Activated naive CD8-positive, alpha-beta T cell treated with anti-CD3 and anti-CD28 coated beads for 36 hours (primary cell): ENCODE results near the gene TMEM131. TPM values are rescaled to one million over a fixed set of nuclear protein-coding genes. Genes with fewer than 3 reads are reported as not detected.

Experiments
- DNase-seq: peaks from one replicate; pipeline ENCODE4 v3.0.0; 2021
- H3K27ac Mint-ChIP-seq: one replicate; pipeline ENCODE4 v1.8.0; 2022; ENCODE audit warnings: mild to moderate bottlenecking, moderate library complexity, mixed read lengths
- H3K27me3 Mint-ChIP-seq: one replicate; pipeline ENCODE4 v1.8.0; 2022; ENCODE audit warnings: mild to moderate bottlenecking, mixed read lengths
- H3K36me3 Mint-ChIP-seq: one replicate; pipeline ENCODE4 v1.8.0; 2021; ENCODE audit warnings: mild to moderate bottlenecking, mixed read lengths
- H3K4me1 Mint-ChIP-seq: one replicate; pipeline ENCODE4 v1.8.0; 2021; ENCODE audit warnings: mixed read lengths
- H3K4me3 Mint-ChIP-seq: one replicate; pipeline ENCODE4 v1.8.0; 2022; ENCODE audit warnings: mild to moderate bottlenecking, moderate library complexity, mixed read lengths
- H3K9me3 Mint-ChIP-seq: one replicate; pipeline ENCODE4 v1.8.0; 2022; ENCODE audit warnings: mixed read lengths
- total RNA-seq, 2 experiments: library from RNA; stranded (reverse); gene quantifications; one replicate each; pipeline ENCODE4 v1.2.3, GENCODE V29; 2021

TMEM131 gene
- total RNA-seq, 2 experiments from 2014 or later, result 25.2 to 27.9 TPM

DNA sequence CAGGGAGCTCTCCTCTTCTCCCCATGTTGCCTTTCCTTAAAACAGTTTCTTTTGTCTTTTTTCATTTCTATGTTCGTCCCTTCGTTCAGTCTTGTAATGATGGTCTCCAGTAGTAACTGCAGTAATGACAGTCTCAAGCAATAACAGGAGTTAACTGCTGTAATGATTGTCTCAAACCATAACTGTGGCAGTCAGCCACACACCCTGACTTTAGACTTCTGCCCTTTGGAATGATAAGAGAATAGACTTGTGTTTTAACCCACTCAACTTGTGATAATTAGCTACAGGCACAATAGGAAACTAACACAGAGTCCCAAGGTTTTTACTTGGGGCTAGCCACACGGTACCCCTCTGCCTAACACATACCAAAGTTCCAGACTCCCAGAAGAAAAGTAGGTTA lies 12.1 kb downstream of the TMEM131 start:
- Mint-ChIP-seq H3K27ac (no peak overlapping the region), H3K27me3 (no peaks in the 10 kb centered on the region), H3K4me1 (peaks cover 18% of the 10 kb centered on the region), H3K36me3 (peaks cover 48% of the 10 kb centered on the region), H3K4me3 (no peak overlapping the region), H3K9me3 (peaks cover 20% of the 10 kb centered on the region)
- DNase-seq, result no peak

DNA sequence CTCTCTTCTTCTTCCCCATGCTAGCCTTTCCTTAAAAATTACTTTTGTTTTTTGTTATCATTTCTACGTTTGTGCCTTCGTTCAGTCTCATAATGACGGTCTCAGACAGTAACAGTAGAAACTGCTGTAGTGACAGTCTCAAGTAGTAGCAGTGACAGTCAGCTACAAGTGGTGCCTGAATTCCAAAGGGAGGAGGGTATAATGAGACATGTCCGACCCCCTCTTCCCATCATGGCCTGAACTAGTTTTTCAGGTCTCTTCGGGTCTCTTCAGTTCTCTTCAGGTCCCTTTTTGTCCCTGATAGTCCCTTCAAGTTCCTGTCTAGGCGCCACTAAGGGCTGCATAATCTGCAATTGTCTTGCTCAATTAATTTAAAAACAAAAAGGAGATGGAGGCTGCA lies 12.6 kb downstream of the TMEM131 start:
- DNase-seq, result no peak
- Mint-ChIP-seq H3K36me3 (peaks cover 46% of the 10 kb centered on the region), H3K9me3 (peaks cover 18% of the 10 kb centered on the region), H3K4me1 (peaks cover 17% of the 10 kb centered on the region), H3K4me3 (no peak overlapping the region), H3K27ac (no peak overlapping the region), H3K27me3 (no peaks in the 10 kb centered on the region)

DNA sequence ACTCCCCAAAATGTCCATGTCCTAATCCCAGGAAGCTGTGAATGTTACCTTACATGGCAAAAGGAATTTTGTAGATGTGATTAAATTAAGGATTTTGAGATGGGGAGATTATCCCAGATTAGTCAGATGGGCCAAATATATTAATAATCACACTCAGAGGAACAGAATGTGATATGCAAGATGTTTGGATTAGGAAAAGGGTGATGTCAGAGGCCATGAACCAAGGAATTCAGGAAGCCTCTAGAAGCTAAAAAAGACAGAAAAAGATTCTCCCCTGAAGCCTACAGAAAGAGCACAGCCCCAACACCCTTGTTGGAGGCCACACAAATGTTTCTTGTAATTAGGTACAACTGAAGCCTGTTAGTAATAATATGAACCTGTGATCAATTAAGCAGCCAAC lies 13.1 kb downstream of the TMEM131 start:
- no peaks in the 10 kb centered on the region for H3K27me3 Mint-ChIP-seq
- peaks cover 16% of the 10 kb centered on the region for H3K9me3 Mint-ChIP-seq
- H3K36me3 Mint-ChIP-seq, result peaks cover 41% of the 10 kb centered on the region
- no peak overlapping the region for H3K27ac Mint-ChIP-seq
- DNase-seq, result no peak
- H3K4me3 Mint-ChIP-seq, result no peak overlapping the region
- H3K4me1 Mint-ChIP-seq, result peaks cover 15% of the 10 kb centered on the region

DNA sequence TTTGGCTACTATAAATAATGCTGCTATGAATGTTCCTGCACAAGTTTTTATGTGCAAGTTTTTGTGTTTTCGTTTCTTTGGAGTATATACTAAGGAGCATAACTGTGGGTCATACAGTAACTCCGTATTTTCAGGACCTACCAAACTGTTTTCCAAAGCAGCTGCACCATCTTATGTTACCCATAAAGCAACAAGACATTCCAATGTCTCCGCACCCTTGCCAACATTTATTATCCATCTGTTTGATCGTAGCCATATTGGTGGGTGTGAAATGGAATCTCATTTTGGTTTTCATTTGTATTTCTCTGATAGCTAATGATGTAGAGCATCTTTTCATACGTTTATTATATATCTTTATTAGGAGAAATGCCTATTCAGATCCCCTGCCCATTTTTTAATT lies 13.8 kb downstream of the TMEM131 start:
- peaks cover 17% of the 10 kb centered on the region for H3K4me1 Mint-ChIP-seq
- peaks cover 41% of the 10 kb centered on the region for H3K36me3 Mint-ChIP-seq
- H3K9me3 Mint-ChIP-seq, result peaks cover 16% of the 10 kb centered on the region
- H3K4me3 Mint-ChIP-seq, result no peak overlapping the region
- no peaks in the 10 kb centered on the region for H3K27me3 Mint-ChIP-seq
- H3K27ac Mint-ChIP-seq, result no peak overlapping the region
- no peak for DNase-seq

DNA sequence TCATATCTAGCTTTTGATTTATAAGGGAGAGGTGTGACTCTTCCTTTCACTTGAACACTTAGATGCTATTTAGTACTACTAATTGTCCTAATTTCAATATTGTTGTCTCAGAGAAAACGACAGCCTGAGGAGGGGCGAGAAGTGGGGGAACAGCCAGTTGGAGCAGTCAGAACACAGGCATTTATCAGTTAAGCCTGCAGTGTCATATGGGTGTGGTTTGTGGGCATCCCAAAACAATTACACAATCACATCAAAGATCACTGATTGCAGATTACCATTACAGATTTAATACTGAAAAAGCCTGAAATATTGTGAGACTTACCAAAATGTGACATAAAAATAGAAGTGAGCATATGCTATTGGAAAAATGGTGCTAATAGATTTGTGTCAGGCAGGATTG lies 15.8 kb downstream of the TMEM131 start:
- DNase-seq, result no peak
- H3K36me3 Mint-ChIP-seq, result peaks cover 50% of the 10 kb centered on the region
- no peaks in the 10 kb centered on the region for H3K27me3 Mint-ChIP-seq
- peaks cover 14% of the 10 kb centered on the region for H3K4me1 Mint-ChIP-seq
- H3K9me3 Mint-ChIP-seq, result peaks cover 28% of the 10 kb centered on the region
- H3K27ac Mint-ChIP-seq, result no peak overlapping the region
- H3K4me3 Mint-ChIP-seq, result no peak overlapping the region

DNA sequence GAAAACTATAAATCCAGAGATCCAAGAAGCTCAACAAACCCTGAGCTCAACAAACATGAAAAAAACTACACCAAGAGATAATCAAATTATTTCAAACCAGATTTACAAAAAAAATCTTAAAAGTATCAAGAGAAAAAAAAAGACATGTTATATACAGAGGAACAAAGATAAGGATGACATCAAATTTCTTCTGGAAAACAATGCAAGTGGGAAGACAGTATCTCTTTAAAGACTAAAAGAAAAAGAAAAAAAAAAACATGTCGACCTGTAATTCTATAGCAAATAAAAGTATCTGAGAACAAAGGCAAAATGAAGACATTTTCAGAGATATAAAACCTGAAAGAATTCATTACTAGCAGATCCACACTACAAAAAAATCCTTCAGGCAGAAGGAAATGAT lies 21.3 kb downstream of the TMEM131 start:
- Mint-ChIP-seq H3K4me1 (peaks cover 26% of the 10 kb centered on the region), H3K36me3 (peaks cover 48% of the 10 kb centered on the region), H3K27me3 (no peaks in the 10 kb centered on the region), H3K4me3 (no peak overlapping the region), H3K9me3 (peaks cover 39% of the 10 kb centered on the region), H3K27ac (no peak overlapping the region)
- DNase-seq, result no peak

DNA sequence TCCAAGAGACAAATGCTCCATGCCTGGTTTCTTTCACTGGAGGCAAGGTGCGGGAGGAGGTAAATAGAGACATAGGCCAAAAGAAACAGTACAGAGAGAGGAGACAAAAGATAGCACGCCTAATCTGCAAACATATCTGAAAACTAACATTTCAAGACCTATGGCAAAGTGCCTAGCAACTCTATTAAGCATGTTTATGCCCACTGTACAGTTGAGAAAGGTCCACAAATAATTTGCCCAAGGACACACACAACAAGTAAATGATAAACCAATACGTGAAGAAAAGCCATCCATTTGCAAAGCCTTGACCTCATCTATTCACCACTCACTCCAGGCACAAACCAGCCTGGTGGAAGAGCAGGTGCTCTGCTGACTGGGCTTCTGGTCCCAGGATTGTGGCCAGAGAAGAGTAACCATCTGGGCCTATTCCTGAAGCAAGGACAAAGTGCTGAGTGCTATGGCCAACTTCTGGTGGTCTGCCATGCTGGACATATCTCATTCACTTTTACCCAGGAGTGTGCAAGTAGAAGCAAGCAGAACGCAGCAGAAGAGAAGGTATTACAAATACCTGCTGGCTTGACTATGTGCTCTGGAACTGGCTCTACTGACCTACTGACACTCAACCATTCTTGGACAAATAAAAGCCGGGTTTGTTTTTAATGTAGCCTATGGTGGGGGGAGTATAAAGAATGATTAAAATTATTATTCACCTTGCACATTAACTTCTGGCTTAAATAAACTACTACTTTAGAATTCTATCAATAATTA lies 25.3 kb downstream of the TMEM131 start:
- no peak overlapping the region for H3K4me3 Mint-ChIP-seq
- peaks cover 41% of the 10 kb centered on the region for H3K4me1 Mint-ChIP-seq
- no peaks in the 10 kb centered on the region for H3K27me3 Mint-ChIP-seq
- peak overlapping the region; percentile 13 for H3K27ac Mint-ChIP-seq
- H3K9me3 Mint-ChIP-seq, result peaks cover 21% of the 10 kb centered on the region
- peaks cover 30% of the 10 kb centered on the region for H3K36me3 Mint-ChIP-seq
- no peak for DNase-seq

DNA sequence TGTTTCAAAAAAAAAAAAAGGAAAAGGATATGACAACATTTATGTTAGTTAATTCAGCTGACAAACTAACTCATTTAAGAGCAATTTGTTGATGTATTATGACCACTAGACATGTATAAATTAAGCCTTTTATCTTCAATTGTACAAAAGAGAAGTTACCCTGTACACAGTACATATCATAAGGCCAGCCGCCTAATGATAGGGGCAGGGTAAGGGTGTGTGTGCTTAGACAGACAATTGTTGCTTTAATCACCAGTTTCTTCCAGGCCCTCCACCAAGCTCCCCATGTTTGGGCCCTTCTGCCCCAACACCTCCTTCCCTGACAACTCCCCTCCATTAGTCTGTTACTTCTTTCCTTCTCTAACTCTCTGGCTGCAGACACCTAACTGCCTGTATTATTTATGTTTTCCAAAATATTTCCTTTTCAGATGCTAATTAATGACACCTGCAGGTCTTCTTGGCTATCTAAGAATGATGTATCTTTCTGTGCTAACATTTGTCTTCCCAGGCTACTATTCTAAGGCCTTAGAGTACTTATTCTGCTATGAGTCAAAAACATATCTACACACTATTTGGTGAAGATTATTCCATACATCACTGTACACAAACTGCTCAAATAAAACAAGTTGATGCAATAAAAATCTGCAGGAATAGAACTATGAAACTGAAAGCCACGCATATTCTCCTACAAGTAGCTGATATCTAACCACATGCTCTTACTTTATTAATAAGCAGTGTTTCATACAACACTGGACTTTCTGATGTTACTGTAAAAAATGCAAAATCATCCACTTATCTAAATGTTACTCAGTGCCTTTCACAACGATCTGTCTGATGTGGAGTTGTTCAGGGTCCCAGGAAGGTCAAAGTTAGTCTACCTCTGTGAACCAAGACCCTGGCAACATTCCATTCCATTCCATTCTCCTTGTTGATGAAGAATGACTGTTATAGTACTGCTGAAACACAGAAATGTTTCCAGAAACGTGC lies 26.4 kb downstream of the TMEM131 start:
- Mint-ChIP-seq H3K4me1 (peaks cover 43% of the 10 kb centered on the region), H3K27ac (peak overlapping the region; percentile 32), H3K4me3 (no peak overlapping the region)

DNA sequence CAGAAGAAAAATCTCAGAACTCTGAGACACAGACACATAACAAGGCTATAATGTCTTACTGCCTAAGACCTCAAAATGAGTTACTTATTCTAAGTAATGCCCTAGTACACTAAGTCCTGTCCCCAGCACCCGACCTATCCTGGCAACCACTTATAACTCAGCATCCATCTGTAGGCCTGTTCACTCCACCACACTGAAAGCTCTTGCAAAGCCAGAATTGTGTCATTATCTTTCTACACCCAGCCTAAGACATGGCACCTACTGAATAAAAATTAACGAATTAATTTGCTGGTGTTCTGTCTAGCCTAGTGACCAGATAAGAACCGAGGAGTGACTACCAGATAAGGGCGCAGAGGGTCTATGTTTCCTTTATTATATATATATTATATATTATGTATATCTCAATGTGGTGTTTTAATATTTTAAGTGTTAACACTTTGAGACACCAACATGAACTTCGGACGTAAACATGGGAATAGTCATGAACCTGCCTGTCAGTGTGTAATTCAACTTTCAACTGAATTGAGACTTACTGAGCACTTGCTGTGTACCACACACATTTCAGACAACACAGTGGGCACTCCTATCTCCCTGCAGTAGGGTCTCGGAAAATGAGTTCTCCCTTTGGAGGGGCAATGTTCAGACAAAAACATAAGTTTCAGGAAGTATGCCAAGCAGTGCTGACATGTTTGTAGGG lies 27.7 kb downstream of the TMEM131 start:
- peaks cover 14% of the 10 kb centered on the region for H3K36me3 Mint-ChIP-seq
- no peak overlapping the region for H3K4me3 Mint-ChIP-seq
- H3K27ac Mint-ChIP-seq, result no peak overlapping the region
- no peak for DNase-seq
- H3K4me1 Mint-ChIP-seq, result peaks cover 51% of the 10 kb centered on the region
- peaks cover 4% of the 10 kb centered on the region for H3K9me3 Mint-ChIP-seq
- H3K27me3 Mint-ChIP-seq, result no peaks in the 10 kb centered on the region

More for the DNA sequence above, 26.4 kb downstream of the TMEM131 start:
- Mint-ChIP-seq H3K27me3 (no peaks in the 10 kb centered on the region), H3K9me3 (peaks cover 14% of the 10 kb centered on the region), H3K36me3 (peaks cover 27% of the 10 kb centered on the region)
- DNase-seq, result no peak

DNA sequence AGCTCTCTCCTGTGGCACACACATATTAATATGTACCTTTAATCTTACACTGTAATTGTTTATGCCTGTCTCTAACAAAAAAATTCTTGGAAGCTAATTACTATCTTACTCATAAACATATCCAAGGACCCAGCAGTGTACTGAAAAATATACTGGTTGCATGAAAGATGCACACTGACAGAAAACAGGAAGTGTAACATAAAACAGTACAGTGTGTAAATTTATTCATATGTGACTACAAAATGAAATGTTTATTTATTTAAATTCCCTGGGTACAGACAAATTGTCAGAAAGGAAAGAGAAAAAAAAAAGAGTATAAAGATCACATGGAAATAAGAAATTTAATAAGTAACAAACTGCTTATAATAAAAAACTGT lies 28.5 kb downstream of the TMEM131 start:
- no peak for DNase-seq
- H3K9me3 Mint-ChIP-seq, result peaks cover 6% of the 10 kb centered on the region
- peaks cover 13% of the 10 kb centered on the region for H3K36me3 Mint-ChIP-seq
- peaks cover 58% of the 10 kb centered on the region for H3K4me1 Mint-ChIP-seq
- no peaks in the 10 kb centered on the region for H3K27me3 Mint-ChIP-seq
- H3K27ac Mint-ChIP-seq, result no peak overlapping the region
- H3K4me3 Mint-ChIP-seq, result no peak overlapping the region

DNA sequence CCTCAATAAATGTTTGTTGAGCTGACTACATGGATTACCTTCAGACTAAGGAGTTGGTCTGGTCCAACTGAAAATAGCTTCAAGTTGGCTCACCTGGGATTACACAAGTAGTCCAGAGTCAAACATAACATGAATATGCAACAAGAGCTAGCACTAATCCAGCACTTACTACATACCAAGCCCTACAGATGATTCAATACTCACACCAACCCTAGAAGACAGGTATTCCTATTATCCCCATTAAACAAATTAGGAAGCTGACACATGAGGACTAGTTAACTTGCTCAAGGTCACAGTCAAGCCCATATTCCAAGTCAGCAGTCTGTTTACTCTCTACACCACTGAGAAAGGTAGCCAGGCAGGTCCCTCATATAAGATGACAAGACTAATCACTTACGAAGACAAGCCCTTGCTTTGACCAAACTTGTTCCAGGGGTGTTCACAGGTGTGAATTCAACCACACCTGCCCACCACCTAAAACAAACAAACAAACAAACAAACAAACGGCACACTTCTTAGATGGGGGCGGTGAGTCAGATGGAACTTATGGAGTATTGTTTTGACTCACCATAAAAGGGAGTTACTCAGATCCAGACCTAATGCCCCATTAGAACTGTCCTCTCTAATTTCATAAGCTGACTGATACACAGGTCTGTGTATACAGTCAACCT lies 29.1 kb downstream of the TMEM131 start:
- DNase-seq, result no peak
- Mint-ChIP-seq H3K9me3 (peaks cover 7% of the 10 kb centered on the region), H3K27me3 (no peaks in the 10 kb centered on the region), H3K4me3 (no peak overlapping the region), H3K36me3 (peaks cover 11% of the 10 kb centered on the region), H3K27ac (no peak overlapping the region), H3K4me1 (peaks cover 55% of the 10 kb centered on the region)

DNA sequence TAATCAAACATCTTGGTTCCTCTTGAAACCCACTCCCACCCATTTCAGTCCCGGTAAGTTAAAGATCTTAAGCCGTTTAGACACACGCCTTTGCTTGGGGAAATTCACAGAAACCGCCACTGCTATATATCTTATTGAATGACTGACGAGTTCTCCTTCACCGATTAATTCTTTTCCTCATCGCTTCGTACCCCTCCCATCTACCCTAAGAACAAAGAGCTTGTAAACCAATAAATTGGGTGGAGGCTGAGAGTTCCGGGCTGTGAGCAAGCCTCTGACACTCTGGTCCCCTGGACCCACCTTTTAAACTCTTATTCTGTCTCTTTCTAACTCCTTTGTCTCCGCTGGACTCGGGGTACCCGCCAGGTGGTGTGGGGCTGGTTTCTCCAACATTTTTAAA lies 30.6 kb downstream of the TMEM131 start:
- H3K27me3 Mint-ChIP-seq, result no peaks in the 10 kb centered on the region
- no peak overlapping the region for H3K27ac Mint-ChIP-seq
- H3K9me3 Mint-ChIP-seq, result peaks cover 7% of the 10 kb centered on the region
- no peak for DNase-seq
- no peak overlapping the region for H3K4me3 Mint-ChIP-seq
- peaks cover 56% of the 10 kb centered on the region for H3K4me1 Mint-ChIP-seq
- H3K36me3 Mint-ChIP-seq, result peaks cover 10% of the 10 kb centered on the region

DNA sequence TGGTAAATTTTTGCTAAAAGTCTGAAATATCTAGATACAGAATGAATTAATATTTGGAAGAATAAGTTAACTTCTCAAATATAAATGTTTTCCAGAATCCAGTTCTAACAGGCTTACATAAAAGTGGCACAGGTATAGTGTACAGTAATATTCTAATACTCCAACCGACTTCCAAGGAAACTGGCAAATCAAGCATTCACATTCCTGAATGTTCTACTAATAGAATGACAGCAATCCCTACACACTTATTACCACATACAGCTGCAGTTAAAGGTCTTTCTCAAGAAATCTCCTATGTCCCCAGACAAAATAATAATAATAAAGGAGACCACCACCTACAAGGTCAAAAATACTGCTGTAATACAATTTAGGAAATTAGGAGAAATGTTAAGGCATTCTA lies 31.9 kb downstream of the TMEM131 start:
- peaks cover 7% of the 10 kb centered on the region for H3K36me3 Mint-ChIP-seq
- H3K9me3 Mint-ChIP-seq, result peaks cover 7% of the 10 kb centered on the region
- H3K4me1 Mint-ChIP-seq, result peaks cover 54% of the 10 kb centered on the region
- no peak overlapping the region for H3K27ac Mint-ChIP-seq
- H3K27me3 Mint-ChIP-seq, result no peaks in the 10 kb centered on the region
- no peak for DNase-seq
- H3K4me3 Mint-ChIP-seq, result no peak overlapping the region

DNA sequence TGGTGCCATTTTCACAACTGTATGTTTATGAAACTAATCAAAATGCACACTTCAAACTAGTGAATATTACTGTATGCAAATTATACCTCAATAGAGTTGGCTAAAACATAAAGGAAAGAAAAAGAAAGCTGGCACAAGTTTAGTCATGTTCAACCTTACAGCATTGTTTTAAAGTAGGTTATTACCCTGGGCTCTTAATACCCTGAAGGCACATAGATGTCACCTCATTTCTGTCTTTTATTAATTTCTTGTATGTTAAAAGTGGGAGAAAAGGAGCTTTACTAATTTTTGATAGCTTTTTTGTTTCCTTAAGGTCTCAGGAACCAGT lies 32.7 kb downstream of the TMEM131 start:
- no peaks in the 10 kb centered on the region for H3K27me3 Mint-ChIP-seq
- no peak overlapping the region for H3K27ac Mint-ChIP-seq
- peaks cover 58% of the 10 kb centered on the region for H3K4me1 Mint-ChIP-seq
- no peak for DNase-seq
- no peak overlapping the region for H3K4me3 Mint-ChIP-seq
- peaks cover 7% of the 10 kb centered on the region for H3K9me3 Mint-ChIP-seq
- H3K36me3 Mint-ChIP-seq, result peaks cover 8% of the 10 kb centered on the region

DNA sequence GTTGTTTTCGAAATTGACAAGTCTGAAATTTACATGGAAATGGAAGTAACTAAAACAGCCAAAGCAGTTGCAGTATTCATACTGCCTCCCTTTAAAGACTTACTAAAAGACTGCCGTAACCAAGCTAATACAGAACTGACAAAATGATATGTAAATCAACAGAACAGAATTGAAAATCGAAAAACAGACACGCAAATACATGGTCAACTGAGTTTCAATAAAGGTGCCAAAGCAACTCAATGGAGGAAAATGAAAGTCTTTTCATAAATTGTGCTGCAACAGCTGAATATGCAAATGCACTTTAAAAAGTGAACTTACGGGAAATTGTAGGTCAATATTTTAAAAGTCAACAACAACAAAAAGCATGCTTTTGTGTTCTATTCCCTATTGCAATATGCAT lies 34.2 kb downstream of the TMEM131 start:
- Mint-ChIP-seq H3K27ac (no peak overlapping the region), H3K36me3 (peaks cover 8% of the 10 kb centered on the region), H3K9me3 (peaks cover 7% of the 10 kb centered on the region), H3K27me3 (no peaks in the 10 kb centered on the region), H3K4me3 (no peak overlapping the region), H3K4me1 (peaks cover 53% of the 10 kb centered on the region)
- DNase-seq, result no peak
